Hepatocyte (in vitro differentiated cells): Measurements from ENCODE around the gene CEP170B.
"Not testable (repeated sequence)": the region's sequence is repeated elsewhere in the genome, so short reads cannot be mapped to it uniquely, and the experiment has no call there.

Experiments
- EZH2 ChIP-seq: fragments of 200-600 bp; sonication (generic); IDR thresholded peaks from 2 replicates; pipeline ENCODE4 v1.6.1; 2016; ENCODE audit warnings: antibody characterized with exemption, mild to moderate bottlenecking, borderline replicate concordance
- EZH2phosphoT487 ChIP-seq: fragments of 200-600 bp; sonication (generic); IDR thresholded peaks from one replicate; pipeline ENCODE4 v1.6.1; 2018; ENCODE audit warnings: antibody characterized with exemption, mild to moderate bottlenecking, low read depth, moderate library complexity; ENCODE audit not compliant: unreplicated experiment, severe bottlenecking
- TF ChIP-seq, protein P1 (sequence below): fragments of 200-600 bp; sonication (generic); IDR thresholded peaks from 2 replicates; pipeline ENCODE4 v1.5.1; 2016; ENCODE audit warnings: antibody characterized with exemption, mild to moderate bottlenecking; ENCODE audit not compliant: poor library complexity

DNA sequence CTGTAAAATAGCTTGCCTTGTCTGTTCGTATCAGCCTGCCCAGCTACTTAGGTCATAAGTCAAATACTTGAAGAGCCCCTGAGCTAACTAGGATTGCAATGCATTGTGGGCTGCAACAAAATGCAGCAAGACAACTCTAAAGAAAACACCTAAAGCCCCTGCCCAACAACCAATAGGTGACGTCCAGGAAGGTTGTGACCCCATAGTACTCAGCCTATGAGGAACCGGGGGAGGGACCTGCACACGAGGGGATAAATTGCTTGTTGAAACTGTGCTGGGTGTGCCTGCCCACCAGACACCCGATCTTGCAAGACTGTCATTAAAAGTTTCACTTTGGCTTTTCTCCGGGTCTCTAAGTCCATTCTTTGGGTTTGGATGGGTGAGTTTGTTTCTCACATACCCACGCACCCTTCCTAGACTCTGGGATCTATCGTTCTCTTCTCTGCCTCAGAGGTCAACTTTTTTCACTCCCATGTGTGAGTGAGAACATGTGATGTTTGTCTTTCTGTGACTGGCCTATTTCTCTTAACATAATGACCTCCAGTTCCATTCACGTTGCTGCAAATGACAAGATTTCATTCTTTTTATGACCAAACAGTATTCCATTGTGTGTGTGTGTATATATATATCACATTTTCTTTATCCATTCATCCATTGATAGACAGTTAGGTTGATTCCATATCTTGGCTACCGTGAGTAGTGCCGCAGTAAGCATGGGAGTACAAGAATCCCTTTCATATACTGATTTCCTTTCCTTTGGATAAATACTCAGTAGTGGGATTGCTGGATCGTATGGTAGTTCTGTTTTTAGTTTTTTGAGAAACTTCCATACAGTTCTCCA lies 54.3 kb downstream of the CEP170B start:
- TF ChIP-seq, protein P1, sequence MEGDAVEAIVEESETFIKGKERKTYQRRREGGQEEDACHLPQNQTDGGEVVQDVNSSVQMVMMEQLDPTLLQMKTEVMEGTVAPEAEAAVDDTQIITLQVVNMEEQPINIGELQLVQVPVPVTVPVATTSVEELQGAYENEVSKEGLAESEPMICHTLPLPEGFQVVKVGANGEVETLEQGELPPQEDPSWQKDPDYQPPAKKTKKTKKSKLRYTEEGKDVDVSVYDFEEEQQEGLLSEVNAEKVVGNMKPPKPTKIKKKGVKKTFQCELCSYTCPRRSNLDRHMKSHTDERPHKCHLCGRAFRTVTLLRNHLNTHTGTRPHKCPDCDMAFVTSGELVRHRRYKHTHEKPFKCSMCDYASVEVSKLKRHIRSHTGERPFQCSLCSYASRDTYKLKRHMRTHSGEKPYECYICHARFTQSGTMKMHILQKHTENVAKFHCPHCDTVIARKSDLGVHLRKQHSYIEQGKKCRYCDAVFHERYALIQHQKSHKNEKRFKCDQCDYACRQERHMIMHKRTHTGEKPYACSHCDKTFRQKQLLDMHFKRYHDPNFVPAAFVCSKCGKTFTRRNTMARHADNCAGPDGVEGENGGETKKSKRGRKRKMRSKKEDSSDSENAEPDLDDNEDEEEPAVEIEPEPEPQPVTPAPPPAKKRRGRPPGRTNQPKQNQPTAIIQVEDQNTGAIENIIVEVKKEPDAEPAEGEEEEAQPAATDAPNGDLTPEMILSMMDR = not testable (repeated sequence)
- TF ChIP-seq EZH2phosphoT487, EZH2: not testable (repeated sequence)
